ENCODE data around the gene ASH1L. TPM values are rescaled to one million over a fixed set of nuclear protein-coding genes. Genes with fewer than 3 reads are reported as not detected.
"Not testable (repeated sequence)": the region's sequence is repeated elsewhere in the genome, so short reads cannot be mapped to it uniquely, and the experiment has no call there.

Gene ASH1L
- total RNA-seq, 1 donor = 41.6 TPM

DNA sequence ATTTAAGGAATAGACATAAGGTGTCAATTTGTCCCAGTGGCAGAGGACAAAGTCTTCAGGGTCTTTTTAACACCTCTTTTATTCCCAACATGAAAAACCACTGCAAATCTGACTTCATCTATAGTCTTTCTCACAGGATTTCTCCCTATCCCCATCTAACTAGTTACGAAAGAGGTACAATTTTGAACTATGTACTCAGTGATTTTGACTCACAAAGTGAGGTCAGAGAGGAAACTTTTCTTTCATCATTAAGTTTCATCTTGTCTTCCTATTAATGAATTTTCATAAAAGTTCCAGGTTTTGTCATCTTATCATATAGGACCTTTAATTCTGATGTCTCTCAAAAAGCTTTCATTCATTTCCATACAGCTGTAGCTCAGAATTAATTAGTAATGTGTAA is 63.3 kb downstream of the ASH1L start:
- H4K20me1 ChIP-seq (ENCODE audit: insufficient read depth, low read length) = peaks cover 24% of the 10 kb centered on the region
- H3K27me3 ChIP-seq (ENCODE audit: insufficient read depth, low read length) = no peaks in the 10 kb centered on the region
- peaks cover 85% of the 10 kb centered on the region for H3K79me2 ChIP-seq (ENCODE audit: insufficient read depth, low read length)

DNA sequence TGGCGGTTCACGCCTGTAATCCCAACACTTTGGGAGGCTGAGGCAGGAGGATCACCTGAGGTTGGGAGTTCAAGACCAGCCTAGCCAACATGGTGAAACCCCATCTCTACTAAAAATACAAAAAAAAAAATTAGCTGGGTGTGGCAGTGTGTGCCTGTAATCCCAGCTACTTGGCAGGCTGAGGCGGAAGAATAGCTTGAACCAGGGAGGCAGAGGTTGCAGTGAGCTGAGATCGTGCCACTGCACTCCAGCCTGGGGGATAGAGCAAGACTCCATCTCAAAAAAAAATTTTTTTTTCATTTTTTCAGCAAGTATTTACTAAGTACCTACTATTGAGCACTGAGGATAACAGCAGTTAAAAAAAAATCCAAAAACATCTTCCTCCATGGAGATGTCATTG is 69.0 kb downstream of the ASH1L start:
- H3K36me3 ChIP-seq (ENCODE audit: insufficient read depth, low read length); H2AFZ ChIP-seq (ENCODE audit: low read length); H3K9me3 ChIP-seq (ENCODE audit: low read depth, low read length); DNase-seq (ENCODE audit: insufficient read length, low spot score, missing footprints); H3K27me3 ChIP-seq (ENCODE audit: insufficient read depth, low read length); H3K4me1 ChIP-seq (ENCODE audit: insufficient read depth, low read length); H3K4me2 ChIP-seq (ENCODE audit: insufficient read depth, low read length); H3K27ac ChIP-seq (ENCODE audit: low read depth, low read length); H3K4me3 ChIP-seq (ENCODE audit: insufficient read depth, low read length): not testable (repeated sequence)
- Histone ChIP-seq H3K79me2 (ENCODE audit: insufficient read depth, low read length) (peaks cover 73% of the 10 kb centered on the region), H4K20me1 (ENCODE audit: insufficient read depth, low read length) (peaks cover 12% of the 10 kb centered on the region)

More for the DNA sequence above, 63.3 kb downstream of the ASH1L start:
- Histone ChIP-seq H3K27ac (ENCODE audit: low read depth, low read length) (peak overlapping the region; percentile 9), H3K36me3 (ENCODE audit: insufficient read depth, low read length) (no peaks in the 10 kb centered on the region), H3K4me3 (ENCODE audit: insufficient read depth, low read length) (no peak overlapping the region), H3K4me2 (ENCODE audit: insufficient read depth, low read length) (no peak overlapping the region), H3K9me3 (ENCODE audit: low read depth, low read length) (no peaks in the 10 kb centered on the region), H2AFZ (ENCODE audit: low read length) (no peak overlapping the region), H3K4me1 (ENCODE audit: insufficient read depth, low read length) (peaks cover 10% of the 10 kb centered on the region)
- peak; percentile 2 for DNase-seq (ENCODE audit: insufficient read length, low spot score, missing footprints)
- TF ChIP-seq, protein P1, sequence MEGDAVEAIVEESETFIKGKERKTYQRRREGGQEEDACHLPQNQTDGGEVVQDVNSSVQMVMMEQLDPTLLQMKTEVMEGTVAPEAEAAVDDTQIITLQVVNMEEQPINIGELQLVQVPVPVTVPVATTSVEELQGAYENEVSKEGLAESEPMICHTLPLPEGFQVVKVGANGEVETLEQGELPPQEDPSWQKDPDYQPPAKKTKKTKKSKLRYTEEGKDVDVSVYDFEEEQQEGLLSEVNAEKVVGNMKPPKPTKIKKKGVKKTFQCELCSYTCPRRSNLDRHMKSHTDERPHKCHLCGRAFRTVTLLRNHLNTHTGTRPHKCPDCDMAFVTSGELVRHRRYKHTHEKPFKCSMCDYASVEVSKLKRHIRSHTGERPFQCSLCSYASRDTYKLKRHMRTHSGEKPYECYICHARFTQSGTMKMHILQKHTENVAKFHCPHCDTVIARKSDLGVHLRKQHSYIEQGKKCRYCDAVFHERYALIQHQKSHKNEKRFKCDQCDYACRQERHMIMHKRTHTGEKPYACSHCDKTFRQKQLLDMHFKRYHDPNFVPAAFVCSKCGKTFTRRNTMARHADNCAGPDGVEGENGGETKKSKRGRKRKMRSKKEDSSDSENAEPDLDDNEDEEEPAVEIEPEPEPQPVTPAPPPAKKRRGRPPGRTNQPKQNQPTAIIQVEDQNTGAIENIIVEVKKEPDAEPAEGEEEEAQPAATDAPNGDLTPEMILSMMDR (IDR thresholded peaks at IDR 0.05; ENCODE audit: extremely low read depth, low read depth, low read length) = no peak

GRCh38 chr1:155488419-155488818 is 74.2 kb downstream of the ASH1L start:
- DNase-seq (ENCODE audit: insufficient read length, low spot score, missing footprints); H3K4me1 ChIP-seq (ENCODE audit: insufficient read depth, low read length); H3K27me3 ChIP-seq (ENCODE audit: insufficient read depth, low read length); H3K4me2 ChIP-seq (ENCODE audit: insufficient read depth, low read length); H3K4me3 ChIP-seq (ENCODE audit: insufficient read depth, low read length); H3K9me3 ChIP-seq (ENCODE audit: low read depth, low read length); H2AFZ ChIP-seq (ENCODE audit: low read length); H3K36me3 ChIP-seq (ENCODE audit: insufficient read depth, low read length); H3K27ac ChIP-seq (ENCODE audit: low read depth, low read length); H4K20me1 ChIP-seq (ENCODE audit: insufficient read depth, low read length): not testable (repeated sequence)
- peaks cover 62% of the 10 kb centered on the region for H3K79me2 ChIP-seq (ENCODE audit: insufficient read depth, low read length)

- TF ChIP-seq, protein P1 (IDR thresholded peaks at IDR 0.05; ENCODE audit: extremely low read depth, low read depth, low read length) = no peak
- Histone ChIP-seq H3K36me3 (ENCODE audit: insufficient read depth, low read length) (peaks cover 5% of the 10 kb centered on the region), H3K27me3 (ENCODE audit: insufficient read depth, low read length) (no peaks in the 10 kb centered on the region), H3K79me2 (ENCODE audit: insufficient read depth, low read length) (peaks cover 60% of the 10 kb centered on the region), H2AFZ (ENCODE audit: low read length) (no peak overlapping the region), H3K27ac (ENCODE audit: low read depth, low read length) (no peak overlapping the region), H3K9me3 (ENCODE audit: low read depth, low read length) (no peaks in the 10 kb centered on the region), H3K4me2 (ENCODE audit: insufficient read depth, low read length) (no peak overlapping the region), H3K4me1 (ENCODE audit: insufficient read depth, low read length) (no peaks in the 10 kb centered on the region), H4K20me1 (ENCODE audit: insufficient read depth, low read length) (peaks cover 7% of the 10 kb centered on the region), H3K4me3 (ENCODE audit: insufficient read depth, low read length) (no peak overlapping the region)
- DNase-seq (ENCODE audit: insufficient read length, low spot score, missing footprints) = peak; percentile 17
Observed at GRCh38 chr1:155487541-155487940, 75.1 kb downstream of the ASH1L start.

- H3K27me3 ChIP-seq (ENCODE audit: insufficient read depth, low read length) = not testable (repeated sequence)
Observed at GRCh38 chr1:155486952-155487351, 75.7 kb downstream of the ASH1L start.

More at GRCh38 chr1:155486952-155487351, 75.7 kb downstream of the ASH1L start:
- H3K9me3 ChIP-seq (ENCODE audit: low read depth, low read length); H3K27ac ChIP-seq (ENCODE audit: low read depth, low read length); H4K20me1 ChIP-seq (ENCODE audit: insufficient read depth, low read length); H3K36me3 ChIP-seq (ENCODE audit: insufficient read depth, low read length); H3K4me3 ChIP-seq (ENCODE audit: insufficient read depth, low read length); H3K4me2 ChIP-seq (ENCODE audit: insufficient read depth, low read length); H2AFZ ChIP-seq (ENCODE audit: low read length); H3K4me1 ChIP-seq (ENCODE audit: insufficient read depth, low read length): not testable (repeated sequence)
- peak; percentile 5 for DNase-seq (ENCODE audit: insufficient read length, low spot score, missing footprints)
- peaks cover 62% of the 10 kb centered on the region for H3K79me2 ChIP-seq (ENCODE audit: insufficient read depth, low read length)
